ENCODE results near the gene MADCAM1. TPM values are rescaled to one million over a fixed set of nuclear protein-coding genes. Genes with fewer than 3 reads are reported as not detected.

The MADCAM1 gene
- polyA plus RNA-seq, 1 donor from 2014 or later, result 0.36 TPM

Other genes starting within 250 kb of the MADCAM1 start
- 0.53 TPM for gene PLPP2, start 205.1 kb upstream of the MADCAM1 start, polyA plus RNA-seq
- gene MIER2, start 151.7 kb upstream of the MADCAM1 start, polyA plus RNA-seq, result 7.5 TPM
- gene C2CD4C, start 87.3 kb upstream of the MADCAM1 start, polyA plus RNA-seq, result not detected
- not detected for gene SHC2, start 35.5 kb upstream of the MADCAM1 start, polyA plus RNA-seq
- 13.8 TPM for gene TPGS1, start 11.0 kb downstream of the MADCAM1 start, polyA plus RNA-seq
- gene CDC34, start 35.3 kb downstream of the MADCAM1 start, polyA plus RNA-seq, result 20.1 TPM
- gene GZMM, start 47.6 kb downstream of the MADCAM1 start, polyA plus RNA-seq, result 15.8 TPM
- 287 TPM for gene BSG, start 76.1 kb downstream of the MADCAM1 start, polyA plus RNA-seq
- not detected for gene HCN2, start 93.4 kb downstream of the MADCAM1 start, polyA plus RNA-seq
- 41.9 TPM for gene POLRMT, start 137.1 kb downstream of the MADCAM1 start, polyA plus RNA-seq
- gene FGF22, start 143.4 kb downstream of the MADCAM1 start, polyA plus RNA-seq, result not detected
- 108 TPM for gene RNF126, start 166.7 kb downstream of the MADCAM1 start, polyA plus RNA-seq
- 1.7 TPM for gene FSTL3, start 179.9 kb downstream of the MADCAM1 start, polyA plus RNA-seq
- not detected for gene PRSS57, start 199.0 kb downstream of the MADCAM1 start, polyA plus RNA-seq
- gene PALM, start 212.4 kb downstream of the MADCAM1 start, polyA plus RNA-seq, result not detected